ENCODE data around the gene SH3BP4.

- TF ChIP-seq CTCF (IDR thresholded peaks at IDR 0.05; ENCODE audit: borderline replicate concordance, extremely low read depth, low read length, poor library complexity, severe bottlenecking) (no peak), EZH2 (IDR thresholded peaks at IDR 0.05; ENCODE audit: borderline replicate concordance, low read depth, low read length, severe bottlenecking) (no peak)
These were observed 19.7 kb downstream of the SH3BP4 start for GRCh38 chr2:234971496-234971895.

Measured in DND-41 (cell line).